HG02970 (cell line): ENCODE data around the gene C11orf68.
"Not testable (repeated sequence)": the region's sequence is repeated elsewhere in the genome, so short reads cannot be mapped to it uniquely, and the experiment has no call there.

Source experiments
- ATAC-seq: cut with Tn5 transposase; IDR thresholded peaks from one replicate; pipeline ENCODE4 v1.9.1; 2021; ENCODE audit warnings: mild to moderate bottlenecking, moderate library complexity, moderate number of reproducible peaks; ENCODE audit not compliant: unreplicated experiment, low FRiP score

C11orf68 gene

DNA sequence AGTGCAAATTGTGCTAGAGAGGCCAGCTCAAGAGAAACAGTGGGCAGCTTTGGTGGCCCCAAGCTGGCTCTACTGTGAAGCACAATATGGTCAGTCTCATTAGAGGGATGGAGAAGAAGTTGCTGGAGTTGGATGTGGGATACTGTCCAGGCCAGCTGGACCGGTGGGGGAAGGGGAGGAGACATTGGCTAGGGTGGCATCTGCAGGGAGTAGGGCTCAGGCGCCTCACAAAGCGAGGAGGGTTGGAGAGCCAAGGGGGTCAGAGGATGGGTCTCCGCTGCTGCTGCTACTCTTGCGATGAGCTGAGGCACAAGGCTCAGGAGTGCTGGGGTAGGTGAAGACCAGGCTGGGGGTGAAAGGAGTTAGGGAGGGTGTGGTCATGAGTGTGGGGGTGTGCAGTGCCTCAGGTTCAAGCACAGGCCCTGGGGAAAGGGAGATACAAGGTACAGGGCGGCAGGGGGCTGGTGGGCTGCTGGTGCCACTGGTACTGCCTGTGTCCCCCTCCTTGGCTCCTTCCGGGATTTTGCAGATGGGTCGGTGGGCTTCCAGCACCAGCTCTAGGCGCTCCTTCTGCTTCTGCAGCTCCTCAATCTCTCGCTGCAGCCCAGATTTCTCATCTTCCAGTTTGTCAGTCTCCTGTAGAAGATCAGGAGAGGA, 26.1 kb downstream of the C11orf68 start:
- no peak for ATAC-seq

DNA sequence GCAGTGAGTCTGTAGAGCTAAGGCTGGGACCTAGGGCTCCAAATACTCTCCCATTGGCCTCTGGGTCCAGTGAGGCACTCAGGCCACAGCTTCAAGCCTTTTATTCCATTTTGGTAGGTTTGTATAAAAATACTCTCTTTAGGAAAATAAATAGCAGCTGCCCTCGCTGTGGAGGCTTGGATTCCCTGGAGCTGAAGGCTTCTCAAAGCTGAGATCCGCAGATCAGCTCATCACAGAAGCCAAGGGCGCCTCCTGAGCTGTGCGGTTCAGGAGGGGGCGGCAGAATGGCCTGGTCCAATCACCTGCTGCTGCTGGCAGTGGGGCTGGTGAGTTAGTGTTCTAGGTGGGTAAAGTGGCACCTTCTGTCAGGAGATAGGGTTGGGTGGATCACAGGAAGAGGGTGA, 26.7 kb downstream of the C11orf68 start:
- not testable (repeated sequence) for ATAC-seq

DNA sequence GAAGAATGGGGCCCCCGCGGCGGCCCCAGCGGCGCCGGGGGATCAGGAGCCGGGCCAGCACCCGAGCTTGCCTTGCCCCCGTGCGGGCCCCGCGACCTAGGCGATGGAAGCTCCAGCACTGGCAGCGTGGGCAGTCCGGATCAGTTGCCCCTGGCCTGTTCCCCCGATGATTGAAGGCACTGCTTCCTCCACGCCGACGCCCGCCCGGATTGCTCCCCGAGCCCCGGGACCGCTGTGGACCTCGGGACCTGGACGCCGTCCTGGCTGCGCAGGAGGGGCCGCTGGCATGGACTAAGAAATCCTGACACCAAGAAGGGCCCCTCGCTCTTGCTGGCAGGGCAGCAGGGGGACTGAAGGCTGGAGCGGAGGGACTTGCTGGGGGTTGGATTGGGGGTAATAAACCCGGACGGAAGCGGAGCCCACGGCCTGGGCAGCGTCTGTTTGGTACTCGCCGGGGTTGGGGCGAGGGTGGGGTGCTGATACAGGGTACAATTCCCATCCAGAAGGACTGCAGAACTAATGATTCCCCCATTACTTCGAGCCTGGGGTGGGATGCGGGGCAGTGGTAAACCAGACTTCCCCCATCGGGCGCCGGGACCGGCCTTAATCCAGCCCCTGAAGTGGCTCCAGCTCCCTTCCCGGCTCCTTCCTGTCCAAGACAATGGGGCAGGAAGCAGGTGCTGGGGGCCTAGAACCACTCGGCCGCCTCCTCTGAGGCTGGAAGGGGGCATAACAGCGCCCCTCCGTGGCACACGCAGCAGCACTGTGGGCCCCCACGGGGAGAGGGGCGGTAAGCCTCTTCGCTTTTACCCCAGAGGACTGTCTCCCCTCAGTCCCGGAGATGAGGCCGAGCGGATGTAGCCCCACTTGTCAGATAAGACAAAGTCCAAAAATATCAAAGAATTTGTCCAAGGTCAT, 27.4 kb downstream of the C11orf68 start:
- no peak for ATAC-seq

GRCh38 chr11:65890324-65891218, 28.3 kb downstream of the C11orf68 start, which contains the start of gene CCDC85B:
Gene CCDC85B, plus strand, starts transcription at chr11:65890673. Its CDS starts 111 bp downstream, at chr11:65890784.
- peak; percentile 50 for ATAC-seq

DNA sequence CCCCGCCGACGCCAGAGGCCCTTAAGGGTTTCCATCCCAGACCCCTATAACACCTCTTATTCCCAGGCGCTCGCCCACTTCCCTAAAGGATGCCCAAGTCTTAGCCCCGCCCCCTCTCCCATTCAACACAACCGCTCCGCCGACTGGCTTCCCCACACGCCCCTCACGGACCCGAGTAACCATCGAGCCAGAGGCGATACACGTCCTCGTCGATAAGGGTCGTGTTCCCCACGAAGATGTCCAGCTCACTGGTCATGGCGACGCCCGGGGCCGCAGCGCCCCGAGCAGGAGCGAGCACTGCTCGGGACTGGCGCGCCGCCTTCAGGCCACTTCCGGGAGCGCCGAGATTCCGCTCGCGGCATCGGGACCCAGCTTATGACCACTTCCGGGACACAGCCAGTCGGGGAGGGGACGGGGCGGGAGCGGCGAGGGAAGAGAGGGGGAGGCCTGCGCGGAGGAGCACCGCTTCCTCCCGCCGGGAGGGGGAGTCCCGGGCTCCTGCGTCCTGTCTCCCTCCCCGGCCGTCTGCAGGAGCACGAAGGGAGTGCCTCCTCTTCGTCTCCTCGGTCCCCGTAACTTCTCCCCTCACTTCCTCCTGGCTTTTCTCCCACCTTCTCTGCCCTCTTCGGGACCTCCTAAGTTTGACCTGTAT, 30.6 kb downstream of the C11orf68 start, which contains the start of gene FIBP:
FIBP (minus strand) TSS at position 309 of the 652 bp plus-strand sequence; CDS start at position 256, 53 bp downstream.
- peak; percentile 52 for ATAC-seq

- no peak for ATAC-seq
These were observed 31.1 kb downstream of the C11orf68 start for GRCh38 chr11:65887723-65888162.

DNA sequence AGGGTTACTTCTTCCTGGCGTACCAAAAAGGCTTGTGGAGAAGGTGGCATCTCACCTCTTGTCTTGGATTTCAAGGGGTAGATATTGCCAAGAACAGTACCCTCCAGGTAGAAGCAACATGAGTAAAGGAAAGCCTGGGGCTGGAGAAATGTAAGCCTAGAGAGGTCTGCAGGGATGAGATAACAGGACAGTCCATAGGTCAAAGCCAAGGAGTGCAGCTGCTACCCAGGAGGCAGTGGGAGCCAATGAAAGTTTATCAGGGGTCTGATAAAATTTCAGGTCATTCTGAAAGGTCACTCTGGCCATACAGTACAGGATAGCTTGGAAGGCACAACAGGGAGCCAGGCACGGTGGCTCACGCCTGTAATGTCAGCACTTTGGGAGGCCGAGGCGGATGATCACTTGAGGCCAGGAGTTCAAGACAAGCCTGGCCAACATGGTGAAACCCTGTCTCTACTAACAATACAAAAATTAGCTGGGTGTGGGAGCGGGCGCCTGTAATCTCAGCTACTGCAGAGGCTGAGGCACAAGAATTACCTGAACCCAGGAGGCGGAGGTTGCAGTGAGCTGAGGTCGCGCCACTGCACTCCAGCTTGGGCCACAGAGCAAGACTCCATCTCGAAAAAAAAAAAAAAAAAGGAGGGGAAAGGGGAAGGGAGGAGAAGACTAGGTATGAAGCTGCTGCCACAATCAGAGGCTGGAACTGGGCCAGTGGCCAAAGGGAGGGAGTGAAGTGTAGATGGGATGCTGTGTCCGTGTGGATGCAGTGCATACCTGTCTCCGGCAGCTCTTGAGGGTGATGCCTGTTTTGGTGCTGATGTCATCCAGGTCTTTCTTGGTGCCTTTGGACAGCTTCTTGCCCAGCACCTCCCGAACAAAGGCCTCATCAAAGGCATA, 31.8 kb downstream of the C11orf68 start:
- ATAC-seq = no peak

GRCh38 chr11:65885808-65886536, 32.9 kb downstream of the C11orf68 start:
- ATAC-seq = no peak

GRCh38 chr11:65885231-65885630, 33.6 kb downstream of the C11orf68 start:
- no peak for ATAC-seq

DNA sequence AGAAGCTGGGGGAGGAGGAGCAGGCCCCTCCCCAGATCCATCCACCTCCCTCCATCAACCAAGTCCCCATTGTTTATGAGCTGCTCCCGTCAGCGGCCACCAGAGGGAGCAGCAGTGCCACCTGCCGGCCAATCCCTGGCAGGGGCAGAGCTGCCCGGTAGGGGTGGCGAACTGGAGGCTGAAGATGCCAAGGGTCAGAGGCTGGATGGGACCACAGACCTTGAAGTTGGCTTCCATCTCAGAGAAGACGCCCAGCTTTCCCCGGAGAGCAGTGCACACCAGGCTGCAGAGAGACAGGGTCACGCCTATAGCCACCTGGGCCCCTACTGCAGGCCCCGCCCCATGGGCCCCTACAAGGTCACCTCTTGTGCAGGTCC, 34.2 kb downstream of the C11orf68 start:
- no peak for ATAC-seq

DNA sequence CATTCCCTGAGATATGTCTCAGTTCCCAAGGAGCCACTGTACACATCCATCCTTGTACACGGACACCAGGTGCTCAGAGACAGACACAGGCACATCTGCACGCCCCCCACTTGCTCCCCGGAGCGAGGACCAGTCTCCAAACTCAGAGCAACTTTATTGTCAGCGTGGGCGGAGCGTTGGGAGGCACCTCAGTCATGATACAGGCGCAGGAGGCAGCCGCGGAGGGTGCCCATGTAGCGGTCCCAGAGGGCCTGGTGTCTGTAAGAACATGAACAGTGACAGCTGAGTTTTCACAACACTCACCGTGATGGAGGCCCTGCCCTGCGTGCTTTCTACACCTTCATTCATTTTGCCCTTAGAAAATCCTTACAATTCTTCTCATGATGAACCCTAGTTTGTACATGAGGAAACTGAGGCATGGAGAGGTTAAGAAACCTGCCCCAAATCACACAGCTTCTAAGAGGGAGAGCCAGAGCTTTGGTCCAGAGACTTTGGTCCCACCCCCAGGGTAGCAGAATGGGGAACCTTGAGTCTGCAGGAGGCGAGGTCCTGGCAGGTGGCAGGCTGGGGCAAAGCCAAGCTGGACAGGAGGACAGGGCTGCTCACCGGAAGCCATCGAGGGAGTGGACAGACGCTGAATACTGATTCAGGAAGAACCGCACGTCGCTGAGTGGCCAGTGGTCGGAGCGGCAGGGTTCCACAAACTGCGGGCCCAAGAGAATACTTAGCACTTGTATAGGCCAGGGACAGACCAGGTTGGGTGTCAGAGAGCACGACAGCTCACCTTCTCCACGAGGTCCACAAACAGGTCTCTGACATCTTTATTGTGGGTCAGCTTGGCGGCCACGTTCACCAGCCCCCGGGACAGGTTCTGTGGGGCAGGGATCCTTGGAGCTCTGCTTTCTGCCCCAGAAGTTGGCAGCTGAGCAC, 34.8 kb downstream of the C11orf68 start:
- ATAC-seq = no peak

GRCh38 chr11:65883058-65883761, 35.7 kb downstream of the C11orf68 start:
- ATAC-seq = no peak

DNA sequence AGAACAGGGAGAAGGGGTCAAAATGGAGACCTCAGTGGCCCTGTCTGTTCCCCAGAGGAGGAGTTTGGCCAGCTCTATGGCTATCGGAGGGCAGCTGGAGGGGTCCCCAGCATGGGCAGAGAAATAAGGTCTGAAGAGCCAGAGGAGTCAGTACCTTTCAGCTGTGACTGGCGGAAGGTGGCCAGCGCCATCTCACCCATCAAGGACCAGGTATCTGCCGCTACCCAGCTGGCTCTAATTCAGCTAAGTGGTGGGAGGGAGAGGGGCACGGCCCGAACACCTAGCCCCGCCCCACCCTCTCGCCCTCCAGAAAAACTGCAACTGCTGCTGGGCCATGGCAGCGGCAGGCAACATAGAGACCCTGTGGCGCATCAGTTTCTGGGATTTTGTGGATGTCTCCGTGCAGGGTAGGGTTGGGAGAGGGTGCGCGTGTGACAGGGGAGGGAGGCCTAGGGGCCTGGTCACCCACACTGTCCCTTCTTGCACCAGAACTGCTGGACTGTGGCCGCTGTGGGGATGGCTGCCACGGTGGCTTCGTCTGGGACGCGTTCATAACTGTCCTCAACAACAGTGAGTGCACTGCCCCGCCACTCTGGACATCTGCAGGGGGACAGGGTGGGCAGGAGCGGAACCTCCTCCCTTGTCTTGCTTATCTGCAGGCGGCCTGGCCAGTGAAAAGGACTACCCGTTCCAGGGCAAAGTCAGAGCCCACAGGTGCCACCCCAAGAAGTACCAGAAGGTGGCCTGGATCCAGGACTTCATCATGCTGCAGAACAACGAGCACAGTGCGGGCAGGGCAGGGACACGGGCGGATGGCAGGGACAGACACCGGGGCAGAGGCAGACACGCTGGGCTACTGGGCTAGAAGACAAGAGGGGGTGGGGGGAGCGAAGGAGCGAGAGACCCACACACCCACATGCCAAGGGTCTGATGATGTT, 36.5 kb downstream of the C11orf68 start:
- ATAC-seq = no peak

DNA sequence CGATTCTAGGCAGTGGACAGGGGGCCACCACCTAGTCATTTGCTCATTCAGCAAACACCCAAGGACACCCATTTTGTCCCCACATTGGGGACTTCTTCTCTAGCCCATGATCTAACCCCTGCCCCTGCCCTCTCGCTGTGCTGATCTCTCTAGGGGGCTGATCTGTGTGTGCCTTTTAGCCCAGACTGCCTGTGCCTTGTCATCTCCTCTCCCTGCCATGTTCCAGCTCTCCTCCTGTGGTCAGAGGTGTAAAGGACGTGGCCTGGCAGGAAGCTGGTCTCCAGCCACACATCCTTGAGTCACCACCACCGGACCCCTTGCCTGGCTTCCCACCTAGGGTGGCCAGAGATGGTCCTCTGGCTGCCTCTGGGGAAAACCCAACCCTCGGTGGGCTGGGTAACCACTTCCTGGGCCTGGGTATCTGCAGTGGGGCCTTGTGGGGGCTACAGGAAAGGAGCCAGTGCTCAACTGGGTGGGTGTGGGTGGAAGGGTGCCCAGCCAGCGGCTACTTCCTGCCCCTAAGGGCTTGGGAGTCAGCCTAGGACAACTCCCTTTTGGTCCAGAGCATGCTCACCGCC, 37.9 kb downstream of the C11orf68 start:
- ATAC-seq = no peak

DNA sequence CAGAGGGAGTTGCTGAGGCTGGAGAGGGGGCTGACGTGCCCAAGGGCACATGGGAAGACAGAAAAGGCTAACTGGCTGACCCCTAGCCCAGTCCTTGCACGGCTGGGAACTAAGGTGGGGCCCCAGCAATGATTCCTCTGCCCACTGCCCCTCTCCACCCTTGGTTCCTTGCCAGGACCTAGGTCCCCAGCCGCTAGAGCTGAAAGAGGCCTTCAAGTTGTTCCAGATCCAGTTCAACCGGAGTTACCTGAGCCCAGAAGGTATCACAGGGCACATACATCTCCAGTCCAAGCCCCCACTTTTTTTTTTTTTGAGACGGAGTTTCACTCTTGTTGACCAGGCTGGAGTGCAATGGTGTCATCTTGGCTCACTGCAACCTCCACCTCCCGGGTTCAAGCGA, 38.8 kb downstream of the C11orf68 start:
- ATAC-seq = no peak
